ENCODE results near the gene COL5A2. TPM values are rescaled to one million over a fixed set of nuclear protein-coding genes. Genes with fewer than 3 reads are reported as not detected.

The COL5A2 gene
- polyA plus RNA-seq, 1 donor from 2014 or later: 3.6 TPM

GRCh38 chr2:189129971-189130370 is 49.6 kb downstream of the COL5A2 start:
- Histone ChIP-seq H3K27me3 (ENCODE audit: insufficient read depth, low read depth, low read length) (no peaks in the 10 kb centered on the region), H3K9me3 (ENCODE audit: low read length) (no peaks in the 10 kb centered on the region), H3F3A (ENCODE audit: insufficient read depth, low read length, poor library complexity, severe bottlenecking) (no peaks in the 10 kb centered on the region), H3K79me2 (replicated peaks; ENCODE audit: insufficient read depth, low read length) (no peaks in the 10 kb centered on the region), H3K4me2 (ENCODE audit: low read length) (no peak overlapping the region), H4K20me1 (ENCODE audit: insufficient read depth) (no peaks in the 10 kb centered on the region), H3K9ac (ENCODE audit: low read length) (no peak overlapping the region), H3K9me2 (ENCODE audit: insufficient read depth, low read length) (no peaks in the 10 kb centered on the region), H3K4me3 (ENCODE audit: low read length) (no peak overlapping the region), H3K36me3 (ENCODE audit: insufficient read depth, low read length) (no peaks in the 10 kb centered on the region), H2AFZ (ENCODE audit: low read depth, low read length) (no peak overlapping the region), H3K27ac (ENCODE audit: low read length) (no peak overlapping the region)
- no peak for TF ChIP-seq SMC3 (conservative IDR thresholded peaks at IDR 0.05; ENCODE audit: poor library complexity)
- no peak for TF ChIP-seq EP300 (conservative IDR thresholded peaks at IDR 0.05; ENCODE audit: poor library complexity, severe bottlenecking)
- no peak for TF ChIP-seq EZH2 (IDR thresholded peaks at IDR 0.05; ENCODE audit: borderline replicate concordance, insufficient read depth, low read length, poor library complexity, severe bottlenecking)
- TF ChIP-seq CTCF (IDR thresholded peaks at IDR 0.05; ENCODE audit: poor library complexity, severe bottlenecking): no peak
- TF ChIP-seq REST (IDR thresholded peaks at IDR 0.05; ENCODE audit: borderline replicate concordance): no peak
- no peak for TF ChIP-seq RAD21 (conservative IDR thresholded peaks at IDR 0.05)
- TF ChIP-seq TAF1 (IDR thresholded peaks at IDR 0.05; ENCODE audit: low read depth): no peak
- TF ChIP-seq MXI1 (conservative IDR thresholded peaks at IDR 0.05; ENCODE audit: poor library complexity, severe bottlenecking): no peak

GRCh38 chr2:189128970-189129369 is 50.6 kb downstream of the COL5A2 start:
- no peak for TF ChIP-seq TAF1 (IDR thresholded peaks at IDR 0.05; ENCODE audit: low read depth)
- no peak overlapping the region for H3K27ac ChIP-seq (ENCODE audit: low read length)
- H3K36me3 ChIP-seq (ENCODE audit: insufficient read depth, low read length): no peaks in the 10 kb centered on the region
- no peaks in the 10 kb centered on the region for H3K9me2 ChIP-seq (ENCODE audit: insufficient read depth, low read length)
- H3K9ac ChIP-seq (ENCODE audit: low read length): no peak overlapping the region
- no peak overlapping the region for H2AFZ ChIP-seq (ENCODE audit: low read depth, low read length)
- no peaks in the 10 kb centered on the region for H3K79me2 ChIP-seq (replicated peaks; ENCODE audit: insufficient read depth, low read length)
- H3K4me3 ChIP-seq (ENCODE audit: low read length): no peak overlapping the region
- no peaks in the 10 kb centered on the region for H3F3A ChIP-seq (ENCODE audit: insufficient read depth, low read length, poor library complexity, severe bottlenecking)
- no peak overlapping the region for H3K4me2 ChIP-seq (ENCODE audit: low read length)
- no peaks in the 10 kb centered on the region for H4K20me1 ChIP-seq (ENCODE audit: insufficient read depth)
- H3K27me3 ChIP-seq (ENCODE audit: insufficient read depth, low read depth, low read length): no peaks in the 10 kb centered on the region
- no peaks in the 10 kb centered on the region for H3K9me3 ChIP-seq (ENCODE audit: low read length)

- H4K20me1 ChIP-seq (ENCODE audit: insufficient read depth): no peaks in the 10 kb centered on the region
- no peaks in the 10 kb centered on the region for H3K27me3 ChIP-seq (ENCODE audit: insufficient read depth, low read depth, low read length)
- H3K4me2 ChIP-seq (ENCODE audit: low read length): no peak overlapping the region
- no peak for TF ChIP-seq POLR2AphosphoS5 (IDR thresholded peaks at IDR 0.05)
- no peak for TF ChIP-seq RAD21 (conservative IDR thresholded peaks at IDR 0.05)
- no peak for TF ChIP-seq SMC3 (conservative IDR thresholded peaks at IDR 0.05; ENCODE audit: poor library complexity)
- no peak for TF ChIP-seq CTCF (IDR thresholded peaks at IDR 0.05; ENCODE audit: poor library complexity, severe bottlenecking)
- TF ChIP-seq REST (IDR thresholded peaks at IDR 0.05; ENCODE audit: borderline replicate concordance): no peak
- no peak for TF ChIP-seq EZH2 (IDR thresholded peaks at IDR 0.05; ENCODE audit: borderline replicate concordance, insufficient read depth, low read length, poor library complexity, severe bottlenecking)
- no peak for TF ChIP-seq EP300 (conservative IDR thresholded peaks at IDR 0.05; ENCODE audit: poor library complexity, severe bottlenecking)
- TF ChIP-seq MXI1 (conservative IDR thresholded peaks at IDR 0.05; ENCODE audit: poor library complexity, severe bottlenecking): no peak
- no peak overlapping the region for H3K9ac ChIP-seq (ENCODE audit: low read length)
- no peaks in the 10 kb centered on the region for H3K9me3 ChIP-seq (ENCODE audit: low read length)
- no peaks in the 10 kb centered on the region for H3K79me2 ChIP-seq (replicated peaks; ENCODE audit: insufficient read depth, low read length)
- H3F3A ChIP-seq (ENCODE audit: insufficient read depth, low read length, poor library complexity, severe bottlenecking): no peaks in the 10 kb centered on the region
- no peak overlapping the region for H3K27ac ChIP-seq (ENCODE audit: low read length)
- H2AFZ ChIP-seq (ENCODE audit: low read depth, low read length): no peak overlapping the region
- H3K36me3 ChIP-seq (ENCODE audit: insufficient read depth, low read length): no peaks in the 10 kb centered on the region
- no peaks in the 10 kb centered on the region for H3K9me2 ChIP-seq (ENCODE audit: insufficient read depth, low read length)
- H3K4me3 ChIP-seq (ENCODE audit: low read length): no peak overlapping the region
These were observed 51.8 kb downstream of the COL5A2 start for GRCh38 chr2:189127756-189128155.
